HG03432 (cell line): Measurements from ENCODE around the gene HIP1R.
"Not testable (repeated sequence)": the region's sequence is repeated elsewhere in the genome, so short reads cannot be mapped to it uniquely, and the experiment has no call there.

ENCODE experiments used
- ATAC-seq: cut with Tn5 transposase; IDR thresholded peaks from one replicate; pipeline ENCODE4 v1.9.1; 2021; ENCODE audit warnings: mild to moderate bottlenecking, moderate library complexity; ENCODE audit not compliant: unreplicated experiment

The HIP1R gene

GRCh38 chr12:122834921-122835749, at the start of gene HIP1R:
TSS of gene HIP1R (plus strand) at chr12:122835457. CDS start at chr12:122835551, 94 bp downstream.
- peak; percentile 34 for ATAC-seq

DNA sequence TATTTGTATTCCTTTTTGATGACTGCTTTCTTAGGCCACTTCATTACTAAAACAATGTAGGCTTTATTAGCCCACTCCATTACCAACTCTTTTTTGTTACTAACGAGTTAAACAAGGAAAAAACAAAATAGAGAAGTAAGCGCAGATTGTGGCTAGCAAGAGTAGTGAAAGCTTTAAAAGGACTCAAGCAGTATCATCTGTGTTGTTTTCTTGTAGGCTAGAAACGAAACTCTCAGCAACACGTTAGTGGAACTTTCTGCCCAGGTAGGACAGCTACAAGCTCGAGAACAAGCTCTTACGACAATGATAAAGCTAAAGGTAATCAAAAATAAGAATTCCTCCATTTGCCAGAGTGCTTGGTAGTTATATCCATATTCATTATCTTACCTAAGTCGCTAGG, 49.8 kb upstream of the HIP1R start:
- no peak for ATAC-seq

GRCh38 chr12:122788387-122788786, 46.9 kb upstream of the HIP1R start:
- ATAC-seq: no peak

DNA sequence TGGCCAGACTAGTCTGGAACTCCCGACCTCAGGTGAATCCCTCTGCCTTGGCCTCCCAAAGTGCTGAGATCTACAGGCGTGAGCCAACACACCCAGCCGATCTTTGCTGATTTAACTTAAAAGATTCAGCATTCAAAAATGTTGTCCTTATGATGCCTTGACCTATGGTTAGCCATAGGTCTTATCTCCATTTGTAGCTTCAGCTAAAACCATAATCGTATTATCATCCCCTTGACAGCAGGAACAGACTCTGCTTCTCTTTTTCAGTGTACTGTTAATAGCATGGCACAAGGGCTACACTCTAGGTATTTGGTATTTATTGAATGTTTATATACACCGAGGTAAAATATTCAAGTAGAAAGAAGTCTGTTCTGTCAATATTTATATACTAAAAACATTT, 45.6 kb upstream of the HIP1R start:
- no peak for ATAC-seq

- ATAC-seq: no peak
Observed at GRCh38 chr12:122790393-122791075, 44.7 kb upstream of the HIP1R start.

DNA sequence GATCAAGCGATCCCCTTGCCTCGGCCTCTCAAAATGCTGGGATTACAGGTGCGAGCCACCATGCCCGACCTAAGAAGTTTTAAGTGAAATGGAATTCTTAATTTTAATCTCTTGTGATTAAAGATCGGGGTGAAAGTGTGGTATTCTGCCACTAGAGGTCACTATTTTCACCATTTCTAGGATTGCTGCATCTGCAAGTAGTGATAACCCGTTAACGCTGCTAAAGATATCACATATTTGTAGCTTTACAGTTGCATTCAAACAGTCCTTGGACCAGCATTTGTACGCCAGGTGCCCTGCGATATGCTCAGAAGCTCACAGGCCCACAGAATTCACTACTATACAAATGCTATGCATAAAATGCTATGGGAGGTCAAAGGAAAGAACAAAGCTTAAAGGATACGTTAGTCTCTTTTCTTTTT, 41.6 kb upstream of the HIP1R start:
- ATAC-seq: no peak

GRCh38 chr12:122795807-122796206, 39.5 kb upstream of the HIP1R start:
- ATAC-seq: no peak

DNA sequence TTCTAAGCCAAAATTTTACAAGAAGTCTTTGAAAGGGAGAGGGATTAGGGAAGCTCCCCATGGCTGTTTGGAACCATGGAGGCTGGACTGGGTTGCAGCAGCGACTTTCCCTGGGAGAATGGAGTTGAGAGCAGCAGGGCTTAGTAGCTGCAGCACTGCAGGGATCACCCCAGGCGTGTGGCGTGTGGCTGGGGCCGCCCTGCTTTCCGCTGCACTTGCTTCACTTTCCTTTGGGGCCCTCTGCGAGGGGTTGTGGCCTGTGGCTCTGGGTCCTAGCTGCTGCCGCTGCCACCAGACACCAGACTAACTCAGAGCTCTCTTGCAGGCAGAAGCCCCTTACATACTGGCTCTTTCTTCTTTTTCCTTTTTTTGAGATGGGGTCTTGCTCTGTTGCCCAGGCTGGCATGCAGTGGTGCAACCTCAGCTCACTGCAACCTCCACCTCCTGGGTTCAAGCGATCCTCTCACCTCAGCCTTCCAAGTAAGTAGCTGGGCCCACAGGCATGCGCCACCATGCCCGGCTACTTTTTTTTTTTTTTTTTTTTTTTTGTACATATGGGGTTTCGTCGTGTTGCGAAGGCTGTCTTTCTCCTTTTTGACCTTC, 35.5 kb upstream of the HIP1R start:
- no peak for ATAC-seq

- no peak for ATAC-seq
Observed at GRCh38 chr12:122803937-122804336, 31.3 kb upstream of the HIP1R start.

- ATAC-seq: not testable (repeated sequence)
Observed at GRCh38 chr12:122804957-122805356, 30.3 kb upstream of the HIP1R start.

DNA sequence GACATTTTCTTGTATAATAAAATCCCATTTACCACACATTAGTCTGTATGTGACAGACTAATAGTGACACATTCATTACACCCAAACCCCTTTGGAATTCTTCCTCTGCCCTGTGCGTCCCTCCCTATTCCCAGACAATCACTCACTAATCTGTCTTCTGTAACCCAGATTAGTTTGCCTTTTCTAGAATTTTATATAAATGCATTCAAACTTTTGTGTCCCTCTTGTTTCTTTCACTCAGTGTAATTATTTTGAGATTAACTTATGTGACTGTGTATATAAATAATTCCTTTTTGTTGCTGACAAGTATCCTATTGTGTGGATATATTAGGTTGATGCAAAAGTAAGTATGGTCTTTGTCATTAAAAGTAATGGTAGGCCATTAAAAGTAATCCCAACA, 27.6 kb upstream of the HIP1R start:
- no peak for ATAC-seq

- ATAC-seq: no peak
Observed at GRCh38 chr12:122811777-122812176, 23.5 kb upstream of the HIP1R start.

DNA sequence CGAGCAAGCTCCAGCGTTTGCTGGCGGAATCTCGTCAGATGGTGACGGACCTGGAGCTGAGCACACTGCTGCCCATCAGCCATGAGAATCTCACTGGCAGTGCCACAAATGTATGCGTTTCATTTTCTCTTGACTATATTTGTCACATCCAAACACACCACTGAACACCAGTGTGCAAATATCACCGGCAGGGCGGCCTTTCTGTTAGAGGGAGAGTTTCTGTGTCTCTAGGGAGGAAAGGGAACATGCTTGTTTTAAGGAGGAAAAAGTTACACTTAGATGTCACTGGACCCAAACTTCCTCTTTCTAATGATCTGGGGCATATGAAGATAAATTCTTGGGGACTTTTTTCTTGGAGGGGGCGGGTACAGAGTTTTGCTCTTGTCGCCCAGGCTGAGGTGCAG, 21.9 kb upstream of the HIP1R start:
- peak; percentile 67 for ATAC-seq

- ATAC-seq: no peak
Observed at GRCh38 chr12:122819209-122819785, 16.0 kb upstream of the HIP1R start.

DNA sequence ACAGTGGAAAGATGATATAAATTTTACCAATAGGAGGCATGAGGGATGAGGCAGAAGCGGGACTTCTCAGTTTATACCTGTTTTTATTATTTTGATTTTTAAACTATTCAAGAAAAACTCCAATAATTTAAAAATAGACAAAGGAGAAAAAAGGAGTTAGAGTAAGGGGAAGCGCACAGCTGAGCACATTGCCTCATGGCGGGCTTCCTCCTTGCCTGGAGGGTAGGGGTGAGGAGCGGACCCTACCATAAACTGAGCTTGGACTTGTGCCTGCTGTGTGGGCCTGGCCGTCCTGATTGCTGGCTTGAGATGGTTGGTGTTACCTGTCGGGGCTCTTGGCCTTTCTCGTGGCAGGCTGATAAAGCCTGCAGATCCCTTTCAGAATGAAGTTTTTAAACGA, 15.1 kb upstream of the HIP1R start:
- no peak for ATAC-seq

DNA sequence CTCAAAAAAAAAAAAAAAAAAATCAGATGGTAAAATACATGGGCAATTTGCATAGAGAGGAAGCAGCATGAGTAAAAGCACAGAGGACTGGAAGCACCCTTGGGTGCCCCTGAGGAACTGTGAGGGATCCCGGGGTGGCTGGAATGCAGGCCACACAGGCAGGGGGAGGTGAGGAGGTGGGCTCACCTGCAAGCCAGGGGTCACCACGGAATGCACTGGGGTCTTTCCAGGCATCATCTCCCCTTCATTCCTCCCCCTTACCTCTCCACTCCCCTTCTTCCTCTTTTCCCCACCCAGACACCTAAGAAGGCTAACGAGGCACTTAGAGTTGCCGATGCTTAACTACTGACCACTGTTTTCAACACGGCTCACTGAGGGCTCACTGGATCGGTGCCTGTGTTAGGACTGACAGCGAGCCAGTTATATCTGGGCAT, 14.4 kb upstream of the HIP1R start:
- peak; percentile 45 for ATAC-seq

GRCh38 chr12:122823429-122823828, 11.8 kb upstream of the HIP1R start:
- ATAC-seq: no peak

- no peak for ATAC-seq
Observed at GRCh38 chr12:122825773-122826724, 9.2 kb upstream of the HIP1R start.

GRCh38 chr12:122827258-122827657, 8.0 kb upstream of the HIP1R start:
- no peak for ATAC-seq

DNA sequence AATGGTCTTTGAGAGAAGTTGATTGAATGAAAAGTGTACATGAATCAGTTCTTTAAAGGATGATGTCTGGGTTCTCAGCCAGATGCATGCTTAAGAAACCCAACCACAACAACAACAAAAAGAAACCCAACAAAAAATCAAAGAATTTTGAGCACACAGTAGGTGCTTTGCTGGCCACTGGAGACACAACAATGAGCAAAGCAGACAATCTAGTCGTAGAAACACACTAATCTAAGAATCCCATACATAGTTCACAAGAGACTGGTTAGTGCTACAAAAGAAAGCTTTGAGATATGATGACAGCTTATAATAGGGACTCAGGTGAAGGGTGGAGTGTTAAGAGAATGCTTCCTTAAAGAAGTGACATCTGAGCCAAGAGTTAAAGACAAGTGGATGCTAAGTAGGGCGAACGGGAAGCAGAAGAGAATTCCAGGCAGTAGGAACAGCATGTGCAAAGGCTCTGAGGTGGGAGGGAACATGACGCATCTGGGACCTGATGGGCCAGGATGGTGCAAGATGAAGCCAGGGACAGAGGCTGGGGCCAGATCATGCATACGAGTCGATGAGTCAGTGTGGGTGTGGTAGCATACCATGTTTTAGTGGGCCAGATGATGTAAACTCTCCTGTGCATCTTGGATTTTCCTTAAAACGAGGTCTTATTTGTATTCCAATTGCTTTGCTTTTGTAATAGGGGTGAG, 4.6 kb upstream of the HIP1R start:
- ATAC-seq: no peak
